ENCODE data around the gene C11orf21. TPM values are rescaled to one million over a fixed set of nuclear protein-coding genes. Genes with fewer than 3 reads are reported as not detected.

Gene C11orf21
- total RNA-seq, 2 experiments from 2014 or later, result 66.0 to 68.3 TPM

GRCh38 chr11:2261436-2262230 is 40.1 kb downstream of the C11orf21 start:
- Mint-ChIP-seq H3K4me1 (peaks cover 15% of the 10 kb centered on the region), H3K36me3 (ENCODE audit: low read depth) (no peaks in the 10 kb centered on the region), H3K9me3 (no peaks in the 10 kb centered on the region), H3K27ac (no peak overlapping the region), H3K27me3 (no peaks in the 10 kb centered on the region), H3K4me3 (no peak overlapping the region)
- ChIA-PET CTCF (no interaction called here), POLR2A (no interaction called here)
- DNase-seq, result no peak

GRCh38 chr11:2260491-2261364 is 41.0 kb downstream of the C11orf21 start:
- no peak for DNase-seq
- H3K27ac Mint-ChIP-seq, result no peak overlapping the region
- peaks cover 6% of the 10 kb centered on the region for H3K4me1 Mint-ChIP-seq
- ChIA-PET POLR2A (no interaction called here), CTCF (no interaction called here)
- H3K27me3 Mint-ChIP-seq, result no peaks in the 10 kb centered on the region
- no peaks in the 10 kb centered on the region for H3K36me3 Mint-ChIP-seq (ENCODE audit: low read depth)
- H3K9me3 Mint-ChIP-seq, result no peaks in the 10 kb centered on the region
- no peak overlapping the region for H3K4me3 Mint-ChIP-seq

DNA sequence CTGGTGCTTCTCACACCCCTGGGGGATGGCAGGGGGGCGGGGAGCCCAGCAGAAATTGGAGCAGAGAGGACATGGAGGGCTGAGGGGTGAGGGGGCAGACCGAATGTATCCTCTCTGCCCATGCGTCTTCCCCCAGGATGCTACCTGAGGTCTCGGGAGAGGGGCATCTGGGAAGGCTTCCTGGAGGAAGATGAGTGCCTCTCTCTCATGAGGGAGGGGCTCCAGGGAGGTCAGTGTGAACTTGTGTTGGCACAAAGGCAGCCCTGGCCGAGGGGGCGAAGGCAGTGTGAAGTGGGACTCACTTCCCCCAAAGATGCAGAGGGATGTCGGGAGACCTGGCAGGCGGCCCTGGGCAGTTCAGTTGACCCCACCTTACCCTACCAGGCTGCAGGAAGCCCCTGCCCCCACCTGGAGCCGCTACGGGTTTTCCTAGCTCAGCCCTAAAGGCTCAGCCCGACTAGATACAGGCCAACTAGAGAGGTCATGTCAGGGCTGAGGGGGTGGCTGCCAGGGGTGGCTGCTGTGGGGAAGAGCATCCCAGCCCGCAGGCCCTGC is 41.7 kb downstream of the C11orf21 start:
- Mint-ChIP-seq H3K36me3 (ENCODE audit: low read depth) (no peaks in the 10 kb centered on the region), H3K4me3 (no peak overlapping the region), H3K27me3 (no peaks in the 10 kb centered on the region), H3K4me1 (no peaks in the 10 kb centered on the region), H3K27ac (no peak overlapping the region), H3K9me3 (no peaks in the 10 kb centered on the region)
- ChIA-PET CTCF (no interaction called here), POLR2A (no interaction called here)
- DNase-seq, result no peak

DNA sequence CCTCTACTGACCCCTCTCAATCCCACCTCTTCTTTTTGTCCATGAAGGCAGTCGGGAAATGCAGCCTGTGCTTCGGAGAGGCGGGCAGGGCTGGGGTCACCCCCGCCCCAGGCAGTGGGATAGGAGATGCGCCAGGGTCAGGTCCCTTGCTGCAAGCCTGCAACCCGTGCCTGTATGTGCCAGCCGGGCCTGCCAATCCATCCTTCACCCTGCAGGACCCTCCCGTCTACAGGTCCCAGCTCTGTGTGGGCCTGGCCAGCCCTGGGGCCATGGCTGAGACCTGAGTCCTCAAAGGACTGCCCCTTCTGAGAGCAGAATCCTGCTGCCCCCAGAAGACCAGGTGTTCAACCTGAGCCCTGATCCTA is 42.3 kb downstream of the C11orf21 start:
- H3K27me3 Mint-ChIP-seq, result no peaks in the 10 kb centered on the region
- no peaks in the 10 kb centered on the region for H3K36me3 Mint-ChIP-seq (ENCODE audit: low read depth)
- H3K27ac Mint-ChIP-seq, result no peak overlapping the region
- H3K4me3 Mint-ChIP-seq, result no peak overlapping the region
- H3K4me1 Mint-ChIP-seq, result no peaks in the 10 kb centered on the region
- peak; percentile 6 for DNase-seq
- CTCF ChIA-PET, result no interaction called here
- POLR2A ChIA-PET, result no interaction called here
- no peaks in the 10 kb centered on the region for H3K9me3 Mint-ChIP-seq

DNA sequence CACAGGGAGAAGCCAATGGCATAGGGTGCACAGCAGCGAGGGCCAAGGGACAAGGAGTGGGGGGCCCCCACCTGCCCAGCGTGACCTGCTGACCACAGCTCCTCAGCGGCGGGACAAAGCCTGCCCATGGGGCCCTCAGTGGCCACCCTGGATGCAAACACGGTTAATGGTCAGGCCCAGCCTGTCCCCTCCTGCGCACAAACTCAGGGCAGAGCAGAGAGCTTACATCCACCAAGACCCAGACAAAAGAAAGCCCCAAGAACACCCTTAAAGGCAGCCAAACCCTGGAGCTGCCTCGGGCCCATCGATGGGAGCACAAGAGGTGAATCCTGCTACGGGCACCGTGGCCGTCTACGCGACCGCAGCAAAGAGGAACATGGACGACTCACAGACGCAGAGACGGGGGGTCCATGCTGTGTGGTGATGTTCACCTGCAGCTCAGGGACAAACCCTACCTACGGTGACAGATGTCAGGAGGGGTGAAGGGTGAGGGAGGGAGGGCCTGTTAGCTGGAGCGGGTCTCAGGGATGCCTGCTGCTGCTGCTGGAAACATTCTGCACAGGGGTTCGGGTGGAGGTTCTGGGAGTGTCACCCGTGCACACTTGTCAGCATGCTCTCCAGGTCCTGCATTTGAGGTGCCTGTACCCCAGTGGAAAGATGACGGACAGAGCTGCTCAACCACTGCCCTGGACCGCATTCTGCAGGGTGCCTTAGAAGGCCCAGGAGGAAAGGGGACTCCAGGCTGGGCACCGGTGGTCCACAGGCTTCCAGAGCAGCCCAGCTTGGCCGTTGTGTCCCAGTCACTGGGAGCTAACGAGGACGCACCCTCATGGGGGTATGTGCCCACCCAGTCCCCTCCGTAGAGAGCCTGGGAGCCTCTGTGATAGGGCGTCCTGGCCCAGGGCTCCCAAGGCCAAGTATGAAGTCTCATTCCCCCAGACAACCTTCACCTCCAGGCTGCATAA is 42.9 kb downstream of the C11orf21 start:
- ChIA-PET CTCF (no interaction called here), POLR2A (interaction anchor here (1.2 kb wide), 1 partner anchor 39 kb away, joined by 3 read pairs; no protein-coding TSS in a partner anchor)
- no peaks in the 10 kb centered on the region for H3K9me3 Mint-ChIP-seq
- no peak overlapping the region for H3K27ac Mint-ChIP-seq
- H3K4me1 Mint-ChIP-seq, result no peaks in the 10 kb centered on the region
- H3K27me3 Mint-ChIP-seq, result no peaks in the 10 kb centered on the region
- DNase-seq, result peak; percentile 15
- H3K4me3 Mint-ChIP-seq, result no peak overlapping the region
- no peaks in the 10 kb centered on the region for H3K36me3 Mint-ChIP-seq (ENCODE audit: low read depth)

DNA sequence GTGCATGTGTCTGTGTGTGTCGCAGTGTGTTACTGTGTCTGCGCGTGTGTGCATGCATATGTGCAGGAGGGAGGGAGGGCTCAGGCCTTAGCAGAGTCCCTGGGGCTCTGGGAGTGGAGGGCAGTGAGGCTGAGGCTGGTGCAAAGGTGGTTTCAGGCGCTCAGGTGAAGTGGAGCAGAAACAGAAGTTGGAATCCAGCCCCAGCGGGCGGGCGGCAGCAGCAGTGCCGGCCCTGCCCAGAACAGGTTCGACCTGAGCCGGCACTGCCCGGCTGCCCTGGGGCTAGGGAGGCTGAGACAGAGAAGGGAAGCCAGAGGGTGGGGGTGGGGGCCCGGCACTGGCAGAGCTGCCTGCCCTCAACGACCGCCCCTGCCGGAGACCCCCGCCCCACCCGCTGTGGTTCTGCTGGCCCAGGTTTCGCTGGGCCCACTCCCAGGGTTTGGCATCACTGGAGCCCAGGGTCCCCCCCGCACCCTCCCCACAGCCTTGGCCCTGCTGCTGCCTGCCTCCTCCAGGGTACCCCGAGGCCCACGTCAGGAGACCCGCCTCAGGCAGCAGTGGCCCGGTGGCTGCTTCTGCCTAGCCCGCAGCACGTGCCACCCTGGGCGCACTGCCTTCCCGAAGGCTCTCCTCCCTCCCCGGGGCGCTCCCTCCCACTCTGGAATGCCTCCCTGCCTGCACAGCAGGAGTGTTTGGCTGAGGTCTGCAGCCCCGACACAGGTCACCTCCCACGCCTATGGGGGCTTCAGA is 44.6 kb downstream of the C11orf21 start:
- Mint-ChIP-seq H3K27ac (no peak overlapping the region), H3K4me1 (no peaks in the 10 kb centered on the region), H3K36me3 (ENCODE audit: low read depth) (no peaks in the 10 kb centered on the region), H3K4me3 (no peak overlapping the region), H3K27me3 (peaks cover 3% of the 10 kb centered on the region), H3K9me3 (no peaks in the 10 kb centered on the region)
- ChIA-PET CTCF (no interaction called here), POLR2A (no interaction called here)
- no peak for DNase-seq

DNA sequence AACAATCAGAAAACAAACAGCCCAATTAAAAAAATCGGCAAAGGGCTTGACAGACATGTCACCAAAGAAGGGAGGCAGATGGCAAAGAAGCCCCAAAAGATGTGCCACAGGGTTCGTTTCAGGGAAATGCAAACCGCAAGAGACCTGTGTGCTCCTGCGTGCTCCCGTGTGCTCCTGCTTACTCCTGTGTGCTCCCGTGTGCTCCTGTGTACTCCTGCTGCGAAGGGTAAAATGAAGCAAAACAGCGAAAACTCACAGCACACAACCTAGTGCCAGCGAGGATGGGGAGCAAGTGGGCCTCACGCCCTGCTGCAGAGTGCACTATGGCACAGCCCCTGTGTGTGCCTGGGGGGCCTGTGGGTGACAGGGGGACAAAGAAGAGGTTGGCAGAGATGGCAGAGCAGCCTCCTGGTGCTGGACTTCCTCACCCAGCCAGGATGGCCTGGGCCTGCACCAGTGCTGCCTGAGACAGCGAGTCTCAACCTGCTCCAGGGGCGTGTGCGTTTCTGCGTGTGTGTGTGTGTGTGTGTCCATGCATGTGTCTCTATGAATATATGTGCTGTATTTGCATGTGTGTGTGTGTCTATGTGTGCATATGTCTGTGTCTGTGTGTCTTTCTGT is 45.3 kb downstream of the C11orf21 start:
- Mint-ChIP-seq H3K27me3 (peaks cover 3% of the 10 kb centered on the region), H3K9me3 (no peaks in the 10 kb centered on the region), H3K27ac (no peak overlapping the region), H3K4me1 (no peaks in the 10 kb centered on the region), H3K4me3 (no peak overlapping the region), H3K36me3 (ENCODE audit: low read depth) (no peaks in the 10 kb centered on the region)
- ChIA-PET CTCF (no interaction called here), POLR2A (no interaction called here)
- no peak for DNase-seq

DNA sequence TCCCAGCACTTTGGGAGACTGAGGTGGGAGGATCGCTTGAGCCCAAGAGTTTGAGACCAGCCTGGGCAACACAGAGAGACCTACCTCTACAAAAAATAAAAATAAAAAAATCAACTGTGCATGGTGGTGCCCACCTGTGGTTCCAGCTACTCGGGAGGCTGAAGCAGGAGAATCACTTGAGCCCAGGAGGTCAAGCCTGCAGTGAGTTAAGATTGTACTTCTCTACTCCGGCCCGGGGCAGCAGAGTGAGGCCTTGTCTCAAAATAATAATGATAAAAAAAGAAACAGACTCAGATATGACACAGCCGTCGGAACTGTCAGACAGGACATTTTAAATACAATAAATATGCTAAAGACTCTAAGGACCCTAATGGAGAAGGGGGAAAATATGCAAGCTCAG is 49.7 kb downstream of the C11orf21 start:
- H3K9me3 Mint-ChIP-seq, result no peaks in the 10 kb centered on the region
- ChIA-PET POLR2A (no interaction called here), CTCF (no interaction called here)
- no peak overlapping the region for H3K4me3 Mint-ChIP-seq
- DNase-seq, result no peak
- H3K27me3 Mint-ChIP-seq, result peaks cover 3% of the 10 kb centered on the region
- no peaks in the 10 kb centered on the region for H3K4me1 Mint-ChIP-seq
- no peaks in the 10 kb centered on the region for H3K36me3 Mint-ChIP-seq (ENCODE audit: low read depth)
- no peak overlapping the region for H3K27ac Mint-ChIP-seq

DNA sequence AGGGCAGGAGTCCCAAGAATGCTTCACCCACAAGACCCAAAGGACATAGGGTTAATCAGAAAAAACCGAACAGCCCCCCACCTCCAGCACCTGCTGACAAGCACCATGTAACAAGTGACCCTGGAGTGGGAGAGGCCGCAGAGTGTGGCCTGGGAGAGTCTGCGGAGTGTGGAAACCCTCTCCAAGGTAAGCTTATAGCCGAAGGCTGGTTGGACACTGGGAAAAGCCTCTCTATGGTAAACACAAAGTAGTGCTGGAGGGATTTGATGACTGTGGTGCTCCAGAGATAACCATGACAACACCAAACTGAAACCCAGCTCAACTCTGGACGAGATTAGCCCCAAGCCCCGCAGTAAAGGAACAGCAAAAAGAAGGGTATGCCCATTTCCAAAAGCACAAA is 50.6 kb downstream of the C11orf21 start:
- ChIA-PET CTCF (no interaction called here), POLR2A (no interaction called here)
- no peaks in the 10 kb centered on the region for H3K36me3 Mint-ChIP-seq (ENCODE audit: low read depth)
- no peaks in the 10 kb centered on the region for H3K9me3 Mint-ChIP-seq
- no peak overlapping the region for H3K4me3 Mint-ChIP-seq
- H3K27me3 Mint-ChIP-seq, result peaks cover 3% of the 10 kb centered on the region
- no peak overlapping the region for H3K27ac Mint-ChIP-seq
- H3K4me1 Mint-ChIP-seq, result no peaks in the 10 kb centered on the region
- DNase-seq, result no peak

GRCh38 chr11:2250485-2250884 is 51.2 kb downstream of the C11orf21 start:
- Mint-ChIP-seq H3K36me3 (ENCODE audit: low read depth) (no peaks in the 10 kb centered on the region), H3K27ac (no peak overlapping the region), H3K4me3 (no peak overlapping the region), H3K4me1 (no peaks in the 10 kb centered on the region), H3K9me3 (no peaks in the 10 kb centered on the region), H3K27me3 (peaks cover 3% of the 10 kb centered on the region)
- POLR2A ChIA-PET, result no interaction called here
- CTCF ChIA-PET, result no interaction called here
- no peak for DNase-seq

DNA sequence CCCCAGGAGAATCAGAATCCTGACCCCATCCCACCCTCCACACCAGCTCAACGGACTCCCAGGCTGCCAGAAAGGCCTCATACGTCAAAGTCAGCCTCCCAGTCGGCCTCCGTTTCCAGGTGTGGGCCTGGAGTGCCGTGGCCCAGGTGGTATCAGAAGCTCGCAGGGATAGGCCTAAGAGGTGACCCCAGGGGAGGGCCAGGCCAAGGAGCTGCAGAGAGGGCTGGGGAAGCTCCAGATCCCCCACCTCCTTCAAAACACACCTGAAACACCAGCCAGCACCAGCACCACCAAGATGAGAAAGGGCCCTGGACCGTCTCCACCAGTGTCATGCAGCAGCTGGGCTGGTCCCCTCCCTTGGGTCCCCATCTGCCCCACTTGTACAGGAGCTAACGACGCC is 51.7 kb downstream of the C11orf21 start:
- Mint-ChIP-seq H3K4me1 (no peaks in the 10 kb centered on the region), H3K27me3 (peaks cover 4% of the 10 kb centered on the region), H3K9me3 (no peaks in the 10 kb centered on the region), H3K36me3 (ENCODE audit: low read depth) (no peaks in the 10 kb centered on the region), H3K4me3 (no peak overlapping the region), H3K27ac (no peak overlapping the region)
- ChIA-PET POLR2A (no interaction called here), CTCF (no interaction called here)
- no peak for DNase-seq

GRCh38 chr11:2249189-2249916 is 52.4 kb downstream of the C11orf21 start:
- POLR2A ChIA-PET, result no interaction called here
- Mint-ChIP-seq H3K4me3 (no peak overlapping the region), H3K27ac (no peak overlapping the region), H3K9me3 (no peaks in the 10 kb centered on the region), H3K27me3 (peaks cover 11% of the 10 kb centered on the region), H3K4me1 (no peaks in the 10 kb centered on the region), H3K36me3 (ENCODE audit: low read depth) (no peaks in the 10 kb centered on the region)
- CTCF ChIA-PET, result no interaction called here
- no peak for DNase-seq
